AG04449 (cell line): ENCODE measurements around the gene PIP4P1.
"Not testable (repeated sequence)": the region's sequence is repeated elsewhere in the genome, so short reads cannot be mapped to it uniquely, and the experiment has no call there.

Experiments
- CTCF ChIA-PET: fragments of 350-600 bp; formaldehyde crosslinking; extraction: SDS; loops from one replicate; lab custom pipeline; 2021; ENCODE audit warnings: antibody characterized with exemption; lab: Yijun Ruan, JAX
- POLR2A ChIA-PET: fragments of 400-600, 350-600 bp; formaldehyde crosslinking; extraction: SDS; loops from one replicate; lab custom pipeline; 2020; ENCODE audit warnings: antibody characterized with exemption, inconsistent platforms; lab: Yijun Ruan, JAX
- DNase-seq: peaks from one replicate; pipeline ENCODE4 v3.0.0-alpha.2; 2010; ENCODE audit warnings: low read depth, low spot score
- H3K4me3 ChIP-seq: 2 replicates; pipeline ENCODE4 v1.5.1; 2011; ENCODE audit warnings: low read depth, mild to moderate bottlenecking, control low read depth, low read length
- TF ChIP-seq, protein P1 (sequence below): IDR thresholded peaks from one replicate; pipeline ENCODE4 v1.5.1; 2011; ENCODE audit warnings: mild to moderate bottlenecking, moderate library complexity, low read length, control low read depth, inconsistent platforms; ENCODE audit not compliant: insufficient read depth; ENCODE audit errors: missing control alignments

PIP4P1 gene

DNA sequence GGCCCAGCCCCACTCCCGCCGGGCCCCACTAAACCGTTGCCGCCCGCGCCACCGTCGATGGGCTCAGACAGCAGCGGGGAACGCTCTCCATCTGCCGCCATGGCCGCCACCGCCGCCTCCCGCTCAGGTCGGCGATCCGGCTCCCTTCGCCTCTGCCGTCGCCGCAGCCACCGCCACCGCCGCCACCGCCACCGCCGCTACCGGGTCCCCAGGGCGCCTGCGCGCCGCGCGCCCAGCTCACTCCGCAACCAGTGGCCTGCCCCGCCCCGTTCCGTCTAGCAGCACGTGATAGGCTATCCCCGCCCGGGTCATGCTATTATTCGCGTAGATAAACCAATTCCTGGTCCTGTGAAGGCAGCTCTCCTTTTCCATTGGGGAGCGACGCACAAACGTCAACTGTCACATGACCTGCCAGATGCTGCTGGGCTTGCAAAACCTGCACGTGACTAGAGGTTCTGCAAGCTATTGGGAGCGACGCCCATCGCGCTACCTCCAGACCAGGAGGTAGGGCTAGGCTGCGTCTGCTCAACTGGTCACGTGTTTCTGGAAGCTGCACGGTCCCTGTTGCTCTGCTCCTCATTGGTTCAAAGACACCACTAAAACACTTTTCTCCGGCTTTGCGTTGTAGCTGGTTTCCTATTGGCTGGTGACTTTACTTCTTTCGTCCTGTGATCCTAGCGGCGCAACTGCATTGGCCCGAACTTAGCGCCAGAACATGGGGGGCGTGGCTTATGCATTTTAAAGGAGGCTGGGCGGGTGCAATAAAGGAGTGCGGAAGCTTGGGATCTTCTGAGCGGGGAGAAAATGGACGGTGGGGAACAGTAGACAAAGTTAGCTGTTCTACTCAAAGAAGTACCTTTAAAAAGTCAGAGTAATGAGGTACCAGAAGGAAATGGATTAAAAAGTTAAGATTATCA lies at the start of gene PIP4P1:
PIP4P1 (minus strand) TSS at position 210 of the 917 bp plus-strand sequence; CDS start at position 101, 109 bp downstream.
- ChIA-PET CTCF (interaction anchor here (0.8 to 2.8 kb wide), 7 partner anchors 14 to 509 kb away, joined by 3 to 8 read pairs (median 4); no protein-coding TSS in a partner anchor), POLR2A (interaction anchor here (0.6 to 1.6 kb wide), 8 partner anchors 8 to 223 kb away, joined by 3 to 14 read pairs (median 6); partner anchors contain the start of genes KLHL33, PARP2, PNP and RNASE4)
- peak within 1 kb of the TSS; percentile 78 for H3K4me3 ChIP-seq
- DNase-seq: peak; percentile 100
- TF ChIP-seq, protein P1, sequence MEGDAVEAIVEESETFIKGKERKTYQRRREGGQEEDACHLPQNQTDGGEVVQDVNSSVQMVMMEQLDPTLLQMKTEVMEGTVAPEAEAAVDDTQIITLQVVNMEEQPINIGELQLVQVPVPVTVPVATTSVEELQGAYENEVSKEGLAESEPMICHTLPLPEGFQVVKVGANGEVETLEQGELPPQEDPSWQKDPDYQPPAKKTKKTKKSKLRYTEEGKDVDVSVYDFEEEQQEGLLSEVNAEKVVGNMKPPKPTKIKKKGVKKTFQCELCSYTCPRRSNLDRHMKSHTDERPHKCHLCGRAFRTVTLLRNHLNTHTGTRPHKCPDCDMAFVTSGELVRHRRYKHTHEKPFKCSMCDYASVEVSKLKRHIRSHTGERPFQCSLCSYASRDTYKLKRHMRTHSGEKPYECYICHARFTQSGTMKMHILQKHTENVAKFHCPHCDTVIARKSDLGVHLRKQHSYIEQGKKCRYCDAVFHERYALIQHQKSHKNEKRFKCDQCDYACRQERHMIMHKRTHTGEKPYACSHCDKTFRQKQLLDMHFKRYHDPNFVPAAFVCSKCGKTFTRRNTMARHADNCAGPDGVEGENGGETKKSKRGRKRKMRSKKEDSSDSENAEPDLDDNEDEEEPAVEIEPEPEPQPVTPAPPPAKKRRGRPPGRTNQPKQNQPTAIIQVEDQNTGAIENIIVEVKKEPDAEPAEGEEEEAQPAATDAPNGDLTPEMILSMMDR: no peak

DNA sequence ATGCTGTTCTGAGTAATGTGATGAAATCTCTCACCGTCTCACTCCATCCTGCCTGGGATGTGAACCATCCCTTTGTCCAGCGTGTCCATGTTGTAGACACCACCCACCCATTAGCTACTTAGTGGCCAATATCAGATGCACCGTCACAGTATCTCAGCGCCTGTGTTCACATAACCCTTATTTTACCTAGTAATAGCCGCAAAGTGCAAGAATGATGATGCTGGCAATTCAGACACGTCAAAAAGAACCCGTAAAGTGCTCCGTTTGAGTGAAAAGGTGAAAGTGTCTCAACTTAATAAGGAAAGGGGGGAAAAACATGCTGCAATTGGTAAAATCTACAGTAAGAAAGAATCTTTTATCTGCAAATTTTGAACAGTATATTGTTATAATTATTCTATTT lies 47.1 kb upstream of the PIP4P1 start:
- no peak overlapping the region for H3K4me3 ChIP-seq
- TF ChIP-seq, protein P1: no peak
- POLR2A ChIA-PET: no interaction called here
- CTCF ChIA-PET: no interaction called here
- DNase-seq: no peak

DNA sequence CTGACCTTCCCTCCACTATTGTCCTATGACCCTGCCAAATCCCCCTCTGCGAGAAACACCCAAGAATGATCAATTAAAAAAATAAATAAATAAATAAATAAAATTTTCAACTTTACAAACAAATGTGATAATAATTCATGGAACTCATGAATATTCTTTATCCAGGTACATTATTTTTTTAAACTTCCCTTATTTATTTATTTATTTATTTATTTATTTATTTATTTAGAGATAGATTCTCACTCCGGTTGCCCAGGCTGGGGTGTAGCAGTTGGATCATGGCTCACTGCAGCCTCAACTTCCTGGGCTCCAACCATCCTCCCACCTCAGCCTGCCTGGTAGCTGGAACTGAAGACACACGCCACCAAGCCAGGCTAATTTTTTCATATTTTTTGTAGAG lies 46.3 kb upstream of the PIP4P1 start:
- POLR2A ChIA-PET, CTCF ChIA-PET: not testable (repeated sequence)

DNA sequence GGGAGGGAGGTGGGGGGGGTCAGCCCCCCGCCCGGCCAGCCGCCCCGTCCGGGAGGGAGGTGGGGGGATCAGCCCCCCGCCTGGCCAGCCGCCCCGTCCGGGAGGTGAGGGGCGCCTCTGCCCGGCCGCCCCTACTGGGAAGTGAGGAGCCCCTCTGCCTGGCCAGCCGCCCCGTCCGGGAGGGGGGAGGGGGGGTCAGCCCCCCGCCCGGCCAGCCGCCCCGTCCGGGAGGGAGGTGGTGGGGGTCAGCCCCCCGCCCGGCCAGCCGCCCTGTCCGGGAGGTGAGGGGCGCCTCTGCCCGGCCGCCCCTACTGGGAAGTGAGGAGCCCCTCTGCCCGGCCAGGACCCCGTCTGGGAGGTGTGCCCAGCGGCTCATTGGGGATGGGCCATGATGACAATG lies 45.5 kb upstream of the PIP4P1 start:
- DNase-seq, H3K4me3 ChIP-seq, CTCF ChIA-PET, POLR2A ChIA-PET: not testable (repeated sequence)

More for the DNA sequence above, 46.3 kb upstream of the PIP4P1 start:
- DNase-seq, H3K4me3 ChIP-seq: not testable (repeated sequence)

DNA sequence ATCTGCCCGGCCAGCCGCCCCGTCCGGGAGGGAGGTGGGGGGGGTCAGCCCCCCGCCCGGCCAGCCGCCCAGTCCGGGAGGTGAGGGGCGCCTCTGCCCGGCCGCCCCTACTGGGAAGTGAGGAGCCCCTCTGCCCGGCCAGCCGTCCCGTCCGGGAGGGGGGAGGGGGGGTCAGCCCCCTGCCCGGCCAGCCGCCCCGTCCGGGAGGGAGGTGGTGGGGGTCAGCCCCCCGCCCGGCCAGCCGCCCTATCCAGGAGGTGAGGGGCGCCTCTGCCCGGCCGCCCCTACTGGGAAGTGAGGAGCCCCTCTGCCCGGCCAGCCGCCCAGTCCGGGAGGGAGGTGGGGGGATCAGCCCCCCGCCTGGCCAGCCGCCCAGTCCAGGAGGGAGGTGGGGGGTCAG lies 45.0 kb upstream of the PIP4P1 start:
- DNase-seq, H3K4me3 ChIP-seq, POLR2A ChIA-PET, CTCF ChIA-PET: not testable (repeated sequence)

DNA sequence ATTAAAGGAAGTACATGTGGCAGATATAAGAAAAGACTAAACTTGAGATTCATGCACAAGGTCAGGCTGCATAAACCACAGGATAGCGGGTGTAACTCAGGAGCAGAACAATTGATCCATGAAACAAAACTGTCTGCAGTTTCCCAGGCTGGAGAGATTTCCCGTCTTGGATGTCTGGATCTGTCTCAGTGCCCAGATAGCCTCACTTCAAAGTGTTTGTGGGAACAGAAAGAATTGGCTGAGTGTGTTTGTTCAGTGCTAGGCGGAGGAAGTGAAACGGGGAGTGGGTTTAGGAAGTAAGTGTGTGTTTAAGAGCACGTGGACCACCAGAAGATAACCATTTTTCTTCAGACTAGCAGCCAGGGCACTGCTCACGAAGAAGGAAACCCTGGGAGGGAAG lies 42.7 kb upstream of the PIP4P1 start:
- TF ChIP-seq, protein P1: no peak
- POLR2A ChIA-PET: no interaction called here
- no peak overlapping the region for H3K4me3 ChIP-seq
- CTCF ChIA-PET: no interaction called here
- no peak for DNase-seq

DNA sequence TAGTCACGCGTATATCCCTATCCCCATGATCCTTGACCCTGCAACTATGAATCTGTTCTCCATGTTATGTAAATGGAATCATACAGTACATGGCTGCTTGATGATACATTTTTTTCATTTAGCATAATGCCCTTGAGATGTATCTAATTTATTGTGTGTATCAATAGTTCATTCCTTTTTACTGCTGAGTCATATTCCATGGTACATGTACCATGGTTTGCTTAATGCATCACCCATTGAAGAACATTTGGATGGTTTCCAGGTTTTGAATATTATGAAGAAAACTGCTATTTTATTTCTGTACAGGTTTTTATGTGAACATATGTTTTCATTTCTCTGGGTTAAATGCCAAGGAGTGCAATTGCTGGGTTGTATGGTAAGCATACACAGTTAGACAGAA lies 40.1 kb upstream of the PIP4P1 start:
- ChIA-PET CTCF (no interaction called here), POLR2A (no interaction called here)
- TF ChIP-seq, protein P1: no peak
- DNase-seq: no peak
- no peak overlapping the region for H3K4me3 ChIP-seq
